ENCODE measurements around the gene TGFB1. TPM values are rescaled to one million over a fixed set of nuclear protein-coding genes. Genes with fewer than 3 reads are reported as not detected.

Gene TGFB1
- total and polyA plus RNA-seq, 9 of the 15 experiments (the other 6 are each of a cell fraction or from before 2014, with no cell fraction given): 0.24 to 159 (median 17.2) TPM

DNA sequence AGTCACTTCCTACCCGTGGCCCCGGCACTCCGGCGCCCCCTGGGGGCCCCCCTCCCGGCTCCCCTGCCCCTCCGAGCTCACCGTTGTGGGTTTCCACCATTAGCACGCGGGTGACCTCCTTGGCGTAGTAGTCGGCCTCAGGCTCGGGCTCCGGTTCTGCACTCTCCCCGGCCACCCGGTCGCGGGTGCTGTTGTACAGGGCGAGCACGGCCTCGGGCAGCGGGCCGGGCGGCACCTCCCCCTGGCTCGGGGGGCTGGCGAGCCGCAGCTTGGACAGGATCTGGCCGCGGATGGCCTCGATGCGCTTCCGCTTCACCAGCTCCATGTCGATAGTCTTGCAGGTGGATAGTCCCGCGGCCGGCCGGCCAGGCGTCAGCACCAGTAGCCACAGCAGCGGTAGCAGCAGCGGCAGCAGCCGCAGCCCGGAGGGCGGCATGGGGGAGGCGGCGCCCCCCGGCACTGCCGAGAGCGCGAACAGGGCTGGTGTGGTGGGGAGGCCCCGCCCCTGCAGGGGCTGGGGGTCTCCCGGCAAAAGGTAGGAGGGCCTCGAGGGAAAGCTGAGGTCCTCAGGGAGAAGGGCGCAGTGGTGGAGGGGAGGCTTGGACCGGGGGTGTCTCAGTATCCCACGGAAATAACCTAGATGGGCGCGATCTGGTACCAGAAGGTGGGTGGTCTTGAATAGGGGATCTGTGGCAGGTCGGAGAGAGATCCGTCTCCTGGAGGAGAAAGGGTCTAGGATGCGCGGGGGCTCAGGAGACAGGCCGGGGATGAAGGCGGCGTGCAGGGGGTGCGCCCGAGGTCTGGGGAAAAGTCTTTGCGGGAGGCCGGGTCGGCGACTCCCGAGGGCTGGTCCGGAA is 885 bp downstream of the TGFB1 start (continued):
- TF ChIP-seq EP300 (IDR thresholded peaks at IDR 0.05; ENCODE audit: low read length) (no peak), KAT8 (IDR thresholded peaks at IDR 0.05; ENCODE audit: low read depth) (no peak), TSC22D4 (tag; IDR thresholded peaks at IDR 0.05) (no peak), ARID2 (IDR thresholded peaks at IDR 0.05) (0 out of 2 replicates have a peak, but pooled peaks have one; percentile 41), CXXC5 (CRISPR knock-in tag; IDR thresholded peaks at IDR 0.05) (peak; percentile 64), PHF21A (IDR thresholded peaks at IDR 0.05; ENCODE audit: borderline replicate concordance, low read depth) (0 out of 2 replicates have a peak, but pooled peaks have one; percentile 12), NONO (IDR thresholded peaks at IDR 0.05; ENCODE audit: low read depth in 2 of 2, low read length in 1 of 2) (0 out of 4 replicates have a peak, but pooled peaks of 1 of the 2 experiments have one; percentile 49), NCOR1 (IDR thresholded peaks at IDR 0.05) (0 out of 2 replicates have a peak, but pooled peaks have one; percentile 46), CREM (IDR thresholded peaks at IDR 0.05; ENCODE audit: low read depth) (0 out of 2 replicates have a peak, but pooled peaks have one; percentile 7), ARID1B (IDR thresholded peaks at IDR 0.05) (peak; percentile 30), NR2C1 (IDR thresholded peaks at IDR 0.05) (no peak), NR2C1 (tag; IDR thresholded peaks at IDR 0.05) (no peak), ZBTB1 (CRISPR knock-in tag; IDR thresholded peaks at IDR 0.05; ENCODE audit: borderline replicate concordance, low read depth) (no peak), NFRKB (IDR thresholded peaks at IDR 0.05; ENCODE audit: low read depth) (peak; percentile 29; the same call in 1 of the 2 replicates), MEF2D (tag; conservative IDR thresholded peaks at IDR 0.05; ENCODE audit: low read depth) (no peak), KDM2B (CRISPR knock-in tag; IDR thresholded peaks at IDR 0.05) (0 out of 2 replicates have a peak, but pooled peaks have one; percentile 17), TBP (optimal IDR thresholded peaks at IDR 0.05; ENCODE audit: low read depth, low read length) (peak; percentile 53), SMARCE1 (IDR thresholded peaks at IDR 0.05) (0 out of 2 replicates have a peak, but pooled peaks have one; percentile 15), HMG20A (CRISPR knock-in tag; conservative IDR thresholded peaks at IDR 0.05) (no peak), CHD2 (IDR thresholded peaks at IDR 0.05; ENCODE audit: low read depth, low read length) (no peak), SMARCA5 (IDR thresholded peaks at IDR 0.05) (0 out of 2 replicates have a peak, but pooled peaks have one; percentile 42)
- TF ChIP-seq, protein P1, sequence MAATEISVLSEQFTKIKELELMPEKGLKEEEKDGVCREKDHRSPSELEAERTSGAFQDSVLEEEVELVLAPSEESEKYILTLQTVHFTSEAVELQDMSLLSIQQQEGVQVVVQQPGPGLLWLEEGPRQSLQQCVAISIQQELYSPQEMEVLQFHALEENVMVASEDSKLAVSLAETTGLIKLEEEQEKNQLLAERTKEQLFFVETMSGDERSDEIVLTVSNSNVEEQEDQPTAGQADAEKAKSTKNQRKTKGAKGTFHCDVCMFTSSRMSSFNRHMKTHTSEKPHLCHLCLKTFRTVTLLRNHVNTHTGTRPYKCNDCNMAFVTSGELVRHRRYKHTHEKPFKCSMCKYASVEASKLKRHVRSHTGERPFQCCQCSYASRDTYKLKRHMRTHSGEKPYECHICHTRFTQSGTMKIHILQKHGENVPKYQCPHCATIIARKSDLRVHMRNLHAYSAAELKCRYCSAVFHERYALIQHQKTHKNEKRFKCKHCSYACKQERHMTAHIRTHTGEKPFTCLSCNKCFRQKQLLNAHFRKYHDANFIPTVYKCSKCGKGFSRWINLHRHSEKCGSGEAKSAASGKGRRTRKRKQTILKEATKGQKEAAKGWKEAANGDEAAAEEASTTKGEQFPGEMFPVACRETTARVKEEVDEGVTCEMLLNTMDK (IDR thresholded peaks at IDR 0.05; ENCODE audit: borderline replicate concordance, insufficient read depth, low read depth, low read length, poor library complexity, severe bottlenecking): peak; percentile 99
- TF ChIP-seq, protein P2, sequence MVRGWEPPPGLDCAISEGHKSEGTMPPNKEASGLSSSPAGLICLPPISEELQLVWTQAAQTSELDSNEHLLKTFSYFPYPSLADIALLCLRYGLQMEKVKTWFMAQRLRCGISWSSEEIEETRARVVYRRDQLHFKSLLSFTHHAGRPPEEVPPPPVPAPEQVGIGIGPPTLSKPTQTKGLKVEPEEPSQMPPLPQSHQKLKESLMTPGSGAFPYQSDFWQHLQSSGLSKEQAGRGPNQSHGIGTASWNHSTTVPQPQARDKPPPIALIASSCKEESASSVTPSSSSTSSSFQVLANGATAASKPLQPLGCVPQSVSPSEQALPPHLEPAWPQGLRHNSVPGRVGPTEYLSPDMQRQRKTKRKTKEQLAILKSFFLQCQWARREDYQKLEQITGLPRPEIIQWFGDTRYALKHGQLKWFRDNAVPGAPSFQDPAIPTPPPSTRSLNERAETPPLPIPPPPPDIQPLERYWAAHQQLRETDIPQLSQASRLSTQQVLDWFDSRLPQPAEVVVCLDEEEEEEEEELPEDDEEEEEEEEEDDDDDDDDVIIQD (CRISPR knock-in tag; IDR thresholded peaks at IDR 0.05): no peak
- TF ChIP-seq, protein P3, sequence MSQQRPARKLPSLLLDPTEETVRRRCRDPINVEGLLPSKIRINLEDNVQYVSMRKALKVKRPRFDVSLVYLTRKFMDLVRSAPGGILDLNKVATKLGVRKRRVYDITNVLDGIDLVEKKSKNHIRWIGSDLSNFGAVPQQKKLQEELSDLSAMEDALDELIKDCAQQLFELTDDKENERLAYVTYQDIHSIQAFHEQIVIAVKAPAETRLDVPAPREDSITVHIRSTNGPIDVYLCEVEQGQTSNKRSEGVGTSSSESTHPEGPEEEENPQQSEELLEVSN (IDR thresholded peaks at IDR 0.05; ENCODE audit: borderline replicate concordance in 1 of 2, extremely low read depth in 1 of 2, insufficient read depth in 1 of 2, insufficient read length in 1 of 2, low read depth in 1 of 2, low read length in 1 of 2, poor library complexity in 1 of 2, severe bottlenecking in 1 of 2): peak in 1 of 2 experiments; percentile 30
